ENCODE measurements around the gene ST8SIA6. TPM values are rescaled to one million over a fixed set of nuclear protein-coding genes. Genes with fewer than 3 reads are reported as not detected.

Gene ST8SIA6
- total and polyA plus RNA-seq, 2 of the 8 experiments (the other 6 are each of a cell fraction or from before 2014, with no cell fraction given): 0.70 to 1.1 TPM

DNA sequence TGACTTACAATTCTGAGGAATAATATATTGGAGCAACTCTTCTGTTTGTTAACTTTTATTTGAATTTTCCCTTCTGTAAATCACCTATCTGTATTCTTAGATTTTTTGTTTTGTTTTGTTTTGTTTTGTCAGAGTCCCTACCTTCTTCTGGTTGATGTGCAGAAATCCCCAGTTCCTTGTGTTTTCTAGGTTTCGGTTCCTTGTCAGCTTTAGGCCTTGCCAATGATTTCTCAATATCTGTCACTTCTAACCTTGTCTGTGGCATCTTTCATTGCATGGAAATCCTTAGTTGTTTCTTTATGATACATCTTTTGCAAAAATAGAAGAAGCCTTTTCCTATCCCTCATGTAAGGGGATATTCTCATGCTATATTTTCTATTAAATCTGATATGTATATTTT is 21.7 kb upstream of the ST8SIA6 start (continued):
- TF ChIP-seq JUND (IDR thresholded peaks at IDR 0.05; ENCODE audit: low read length) (no peak), BRCA1 (IDR thresholded peaks at IDR 0.05; ENCODE audit: low read depth, low read length) (no peak), HDAC2 (IDR thresholded peaks at IDR 0.05; ENCODE audit: borderline replicate concordance in 1 of 2, low read depth in 2 of 2, low read length in 2 of 2) (no peak)

Data from H1 (cell line).